Measurements from ENCODE around the gene PADI1. TPM values are rescaled to one million over a fixed set of nuclear protein-coding genes. Genes with fewer than 3 reads are reported as not detected.

The PADI1 gene
- total and polyA plus RNA-seq, 2 donors (not counting 1 experiment from before 2014, with no cell fraction given), result not detected

DNA sequence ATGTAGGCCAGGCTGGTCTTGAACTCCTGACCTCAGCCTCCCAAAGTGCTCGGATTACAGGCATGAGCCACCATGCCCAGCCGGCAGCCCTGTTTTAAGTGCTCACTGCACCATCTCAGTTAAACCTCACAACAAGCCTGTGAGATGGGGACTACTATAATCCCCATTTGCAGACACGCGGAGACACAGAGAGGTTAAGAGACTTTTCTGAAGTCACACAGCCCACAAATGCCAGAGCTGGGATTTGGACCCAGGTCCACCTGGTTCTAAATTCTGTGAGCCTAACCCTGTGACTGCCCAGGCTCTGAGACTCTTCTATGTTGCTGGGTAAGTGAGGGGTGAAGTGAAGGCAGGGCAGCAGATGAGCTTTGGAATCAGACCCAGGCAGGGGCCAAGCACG is 6.4 kb downstream of the PADI1 start:
- Histone ChIP-seq H3K36me3 (replicated peaks in 1 of 2; ENCODE audit: control extremely low read depth in 1 of 2, control insufficient read depth in 1 of 2, extremely low read depth in 1 of 2, insufficient read depth in 2 of 2, low read length in 1 of 2) (no peaks in the 10 kb centered on the region), H3K27me3 (replicated peaks in 1 of 4; ENCODE audit: control extremely low read depth in 1 of 4, control insufficient read depth in 3 of 4, insufficient read depth in 4 of 4, low read length in 3 of 4) (peaks cover 0 to 20% (median 4%) of the 10 kb centered on the region in 4 experiments), H3K9me3 (ENCODE audit: control extremely low read depth in 1 of 3, control insufficient read depth in 2 of 3, insufficient read depth in 1 of 3, low read length in 2 of 3) (no peaks in the 10 kb centered on the region), H3K9ac (ENCODE audit: low read length) (no peak overlapping the region), H3K79me2 (ENCODE audit: control insufficient read depth, insufficient read depth, low read length) (no peaks in the 10 kb centered on the region), H3K27ac (ENCODE audit: low read length in 2 of 2) (no peak overlapping the region), H3K4me1 (ENCODE audit: control insufficient read depth in 2 of 2, insufficient read depth in 2 of 2, low read length in 2 of 2) (peaks cover 27 to 30% of the 10 kb centered on the region in 2 donors), H2AFZ (ENCODE audit: insufficient read depth, low read depth, low read length, poor library complexity, severe bottlenecking) (no peak overlapping the region), H4K20me1 (ENCODE audit: control insufficient read depth, insufficient read depth, low read length, poor library complexity, severe bottlenecking) (no peaks in the 10 kb centered on the region), H3K4me2 (replicated peaks; ENCODE audit: low read depth, low read length, poor library complexity, severe bottlenecking) (no peak overlapping the region), H3K4me3 (ENCODE audit: control extremely low read depth in 1 of 5, extremely low read depth in 1 of 5, insufficient read depth in 1 of 5, low read depth in 2 of 5, low read length in 4 of 5) (no peak overlapping the region)
- no peaks in the 10 kb centered on the region for H3K9me3 Mint-ChIP-seq (ENCODE audit: insufficient read depth)
- peaks cover 30% of the 10 kb centered on the region for H3K27me3 Mint-ChIP-seq
- DNase-seq, result no peak
- no peak for TF ChIP-seq EZH2 (IDR thresholded peaks at IDR 0.05; ENCODE audit: borderline replicate concordance, insufficient read depth, low read depth, low read length, poor library complexity, severe bottlenecking)
- ChIA-PET POLR2A (no interaction called here), CTCF (interaction anchor here (0.8 to 6.0 kb wide), 3 partner anchors 24 to 86 kb away, joined by 3 to 27 read pairs (median 3); no protein-coding TSS in a partner anchor)
- H3K4me1 Mint-ChIP-seq, result peaks cover 38% of the 10 kb centered on the region
- WGBS (ENCODE audit: insufficient coverage), result 100% methylated on average over 4 of the region's 5 CpGs
- no peak overlapping the region for H3K4me3 Mint-ChIP-seq
- no peak overlapping the region for H3K27ac Mint-ChIP-seq
- ATAC-seq (ENCODE audit: low read depth), result no peak
- intact Hi-C loops (cut with micrococcal nuclease), result no loop called here

DNA sequence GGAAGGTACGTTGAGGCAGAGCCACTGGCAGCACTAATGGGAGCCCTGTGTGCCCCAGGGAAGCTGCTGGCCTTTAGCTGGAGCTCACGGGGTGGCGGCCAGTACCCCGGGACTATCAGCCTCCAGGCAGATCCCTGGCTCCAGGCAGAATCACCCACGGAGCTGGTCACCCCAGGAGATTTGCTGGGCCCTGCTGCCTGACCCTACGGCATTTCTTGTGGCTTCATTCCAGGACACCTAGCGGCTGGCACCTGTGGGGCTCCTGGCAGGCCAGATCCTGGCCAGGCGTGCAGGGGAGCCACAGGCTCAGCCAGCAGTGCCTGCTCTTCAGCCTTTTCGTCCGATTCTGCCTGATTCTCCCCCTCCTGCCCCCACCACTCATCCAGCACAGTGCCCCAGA is 7.1 kb downstream of the PADI1 start:
- WGBS (ENCODE audit: insufficient coverage), result 73% methylated on average over 10 of the region's 10 CpGs
- ChIA-PET POLR2A (interaction anchor here (0.6 kb wide), 1 partner anchor 74 kb away, joined by 4 read pairs; no protein-coding TSS in a partner anchor), CTCF (interaction anchor here (0.7 to 6.0 kb wide), 4 partner anchors 24 to 130 kb away, joined by 3 to 27 read pairs (median 3); no protein-coding TSS in a partner anchor)
- Mint-ChIP-seq H3K9me3 (ENCODE audit: insufficient read depth) (no peaks in the 10 kb centered on the region), H3K4me3 (no peak overlapping the region), H3K27me3 (peaks cover 30% of the 10 kb centered on the region), H3K27ac (no peak overlapping the region), H3K4me1 (peaks cover 34% of the 10 kb centered on the region)
- intact Hi-C loops (cut with micrococcal nuclease), result no loop called here
- TF ChIP-seq, protein P1, sequence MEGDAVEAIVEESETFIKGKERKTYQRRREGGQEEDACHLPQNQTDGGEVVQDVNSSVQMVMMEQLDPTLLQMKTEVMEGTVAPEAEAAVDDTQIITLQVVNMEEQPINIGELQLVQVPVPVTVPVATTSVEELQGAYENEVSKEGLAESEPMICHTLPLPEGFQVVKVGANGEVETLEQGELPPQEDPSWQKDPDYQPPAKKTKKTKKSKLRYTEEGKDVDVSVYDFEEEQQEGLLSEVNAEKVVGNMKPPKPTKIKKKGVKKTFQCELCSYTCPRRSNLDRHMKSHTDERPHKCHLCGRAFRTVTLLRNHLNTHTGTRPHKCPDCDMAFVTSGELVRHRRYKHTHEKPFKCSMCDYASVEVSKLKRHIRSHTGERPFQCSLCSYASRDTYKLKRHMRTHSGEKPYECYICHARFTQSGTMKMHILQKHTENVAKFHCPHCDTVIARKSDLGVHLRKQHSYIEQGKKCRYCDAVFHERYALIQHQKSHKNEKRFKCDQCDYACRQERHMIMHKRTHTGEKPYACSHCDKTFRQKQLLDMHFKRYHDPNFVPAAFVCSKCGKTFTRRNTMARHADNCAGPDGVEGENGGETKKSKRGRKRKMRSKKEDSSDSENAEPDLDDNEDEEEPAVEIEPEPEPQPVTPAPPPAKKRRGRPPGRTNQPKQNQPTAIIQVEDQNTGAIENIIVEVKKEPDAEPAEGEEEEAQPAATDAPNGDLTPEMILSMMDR (IDR thresholded peaks at IDR 0.05), result no peak
- no peak for TF ChIP-seq EZH2 (IDR thresholded peaks at IDR 0.05; ENCODE audit: borderline replicate concordance, insufficient read depth, low read depth, low read length, poor library complexity, severe bottlenecking)
- Histone ChIP-seq H3K4me2 (replicated peaks; ENCODE audit: low read depth, low read length, poor library complexity, severe bottlenecking) (no peak overlapping the region), H2AFZ (ENCODE audit: insufficient read depth, low read depth, low read length, poor library complexity, severe bottlenecking) (no peak overlapping the region), H3K4me1 (ENCODE audit: control insufficient read depth in 2 of 2, insufficient read depth in 2 of 2, low read length in 2 of 2) (peaks cover 23 to 27% of the 10 kb centered on the region in 2 donors), H3K9me3 (ENCODE audit: control extremely low read depth in 1 of 3, control insufficient read depth in 2 of 3, insufficient read depth in 1 of 3, low read length in 2 of 3) (no peaks in the 10 kb centered on the region), H3K27me3 (replicated peaks in 1 of 4; ENCODE audit: control extremely low read depth in 1 of 4, control insufficient read depth in 3 of 4, insufficient read depth in 4 of 4, low read length in 3 of 4) (peaks cover 0 to 21% (median 4%) of the 10 kb centered on the region in 4 experiments), H4K20me1 (ENCODE audit: control insufficient read depth, insufficient read depth, low read length, poor library complexity, severe bottlenecking) (no peaks in the 10 kb centered on the region), H3K27ac (ENCODE audit: low read length in 2 of 2) (no peak overlapping the region), H3K36me3 (replicated peaks in 1 of 2; ENCODE audit: control extremely low read depth in 1 of 2, control insufficient read depth in 1 of 2, extremely low read depth in 1 of 2, insufficient read depth in 2 of 2, low read length in 1 of 2) (no peaks in the 10 kb centered on the region), H3K4me3 (ENCODE audit: control extremely low read depth in 1 of 5, extremely low read depth in 1 of 5, insufficient read depth in 1 of 5, low read depth in 2 of 5, low read length in 4 of 5) (no peak overlapping the region), H3K9ac (ENCODE audit: low read length) (no peak overlapping the region), H3K79me2 (ENCODE audit: control insufficient read depth, insufficient read depth, low read length) (no peaks in the 10 kb centered on the region)
- ATAC-seq (ENCODE audit: low read depth), result no peak
- no peak for DNase-seq

All from B cell (primary cell).